Osteoblast (primary cell): ENCODE results near the gene ZNRD2. TPM values are rescaled to one million over a fixed set of nuclear protein-coding genes. Genes with fewer than 3 reads are reported as not detected.

Experiments used
- DNase-seq: peaks from one replicate; pipeline ENCODE4 v3.0.0; 2011; ENCODE audit warnings: low spot score, mixed read lengths; ENCODE audit not compliant: insufficient read length; ENCODE audit errors: missing footprints
- H2AFZ ChIP-seq: 2 replicates; pipeline ENCODE4 v1.6.0; 2011; ENCODE audit warnings: mild to moderate bottlenecking, low read length
- H3K27ac ChIP-seq: 2 replicates; pipeline ENCODE4 v1.5.1; 2011; ENCODE audit warnings: mild to moderate bottlenecking, low read depth, low read length, moderate library complexity
- H3K27me3 ChIP-seq: 2 replicates; pipeline ENCODE4 v1.6.0; 2012; ENCODE audit warnings: mild to moderate bottlenecking, control low read depth, inconsistent platforms, low read length, moderate library complexity; ENCODE audit not compliant: insufficient read depth
- H3K36me3 ChIP-seq: 2 replicates; pipeline ENCODE4 v1.5.1; 2011; ENCODE audit warnings: mild to moderate bottlenecking, low read length, control low read depth, moderate library complexity; ENCODE audit not compliant: insufficient read depth
- H3K4me1 ChIP-seq: 2 replicates; pipeline ENCODE4 v1.5.1; 2011; ENCODE audit warnings: mild to moderate bottlenecking, low read length, control low read depth, moderate library complexity; ENCODE audit not compliant: insufficient read depth
- H3K4me2 ChIP-seq: 2 replicates; pipeline ENCODE4 v1.6.0; 2011; ENCODE audit warnings: mild to moderate bottlenecking, low read length; ENCODE audit not compliant: insufficient read depth
- H3K4me3 ChIP-seq: fragments of 200-600 bp; sonication (generic); 3 replicates; pipeline ENCODE4 v1.5.1; 2012; ENCODE audit warnings: mild to moderate bottlenecking, low read length, inconsistent platforms; ENCODE audit not compliant: insufficient read depth
- H3K79me2 ChIP-seq: 2 replicates; pipeline ENCODE4 v1.6.0; 2012; ENCODE audit warnings: mild to moderate bottlenecking, low read length, control low read depth, inconsistent platforms; ENCODE audit not compliant: insufficient read depth
- H3K9me3 ChIP-seq: 2 replicates; pipeline ENCODE4 v1.5.1; 2011; ENCODE audit warnings: low read depth, low read length, control low read depth
- H4K20me1 ChIP-seq: 2 replicates; pipeline ENCODE4 v1.6.0; 2012; ENCODE audit warnings: mild to moderate bottlenecking, low read length, control low read depth; ENCODE audit not compliant: insufficient read depth
- total RNA-seq: library from RNA; depleted of rRNA; stranded (reverse); fragments of >200 nt; gene quantifications from 2 replicates; pipeline ENCODE4 v1.2.3, GENCODE V29; 2012
- TF ChIP-seq, protein P1 (sequence below): IDR thresholded peaks from 2 replicates; pipeline ENCODE4 v1.5.1; 2011; ENCODE audit warnings: mild to moderate bottlenecking, low read depth, low read length, moderate library complexity; ENCODE audit errors: extremely low read depth

Gene ZNRD2
- total RNA-seq, 1 donor: 42.3 TPM

GRCh38 chr11:65611028-65611757 lies 40.9 kb downstream of the ZNRD2 start:
- no peak overlapping the region for H3K4me3 ChIP-seq
- H4K20me1 ChIP-seq: peaks cover 50% of the 10 kb centered on the region
- no peaks in the 10 kb centered on the region for H3K27me3 ChIP-seq
- TF ChIP-seq, protein P1, sequence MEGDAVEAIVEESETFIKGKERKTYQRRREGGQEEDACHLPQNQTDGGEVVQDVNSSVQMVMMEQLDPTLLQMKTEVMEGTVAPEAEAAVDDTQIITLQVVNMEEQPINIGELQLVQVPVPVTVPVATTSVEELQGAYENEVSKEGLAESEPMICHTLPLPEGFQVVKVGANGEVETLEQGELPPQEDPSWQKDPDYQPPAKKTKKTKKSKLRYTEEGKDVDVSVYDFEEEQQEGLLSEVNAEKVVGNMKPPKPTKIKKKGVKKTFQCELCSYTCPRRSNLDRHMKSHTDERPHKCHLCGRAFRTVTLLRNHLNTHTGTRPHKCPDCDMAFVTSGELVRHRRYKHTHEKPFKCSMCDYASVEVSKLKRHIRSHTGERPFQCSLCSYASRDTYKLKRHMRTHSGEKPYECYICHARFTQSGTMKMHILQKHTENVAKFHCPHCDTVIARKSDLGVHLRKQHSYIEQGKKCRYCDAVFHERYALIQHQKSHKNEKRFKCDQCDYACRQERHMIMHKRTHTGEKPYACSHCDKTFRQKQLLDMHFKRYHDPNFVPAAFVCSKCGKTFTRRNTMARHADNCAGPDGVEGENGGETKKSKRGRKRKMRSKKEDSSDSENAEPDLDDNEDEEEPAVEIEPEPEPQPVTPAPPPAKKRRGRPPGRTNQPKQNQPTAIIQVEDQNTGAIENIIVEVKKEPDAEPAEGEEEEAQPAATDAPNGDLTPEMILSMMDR: no peak
- H2AFZ ChIP-seq: no peak overlapping the region
- peaks cover 33% of the 10 kb centered on the region for H3K4me1 ChIP-seq
- H3K4me2 ChIP-seq: no peak overlapping the region
- H3K36me3 ChIP-seq: peaks cover 13% of the 10 kb centered on the region
- H3K79me2 ChIP-seq: peaks cover 72% of the 10 kb centered on the region
- no peak overlapping the region for H3K27ac ChIP-seq
- no peaks in the 10 kb centered on the region for H3K9me3 ChIP-seq
- no peak for DNase-seq

DNA sequence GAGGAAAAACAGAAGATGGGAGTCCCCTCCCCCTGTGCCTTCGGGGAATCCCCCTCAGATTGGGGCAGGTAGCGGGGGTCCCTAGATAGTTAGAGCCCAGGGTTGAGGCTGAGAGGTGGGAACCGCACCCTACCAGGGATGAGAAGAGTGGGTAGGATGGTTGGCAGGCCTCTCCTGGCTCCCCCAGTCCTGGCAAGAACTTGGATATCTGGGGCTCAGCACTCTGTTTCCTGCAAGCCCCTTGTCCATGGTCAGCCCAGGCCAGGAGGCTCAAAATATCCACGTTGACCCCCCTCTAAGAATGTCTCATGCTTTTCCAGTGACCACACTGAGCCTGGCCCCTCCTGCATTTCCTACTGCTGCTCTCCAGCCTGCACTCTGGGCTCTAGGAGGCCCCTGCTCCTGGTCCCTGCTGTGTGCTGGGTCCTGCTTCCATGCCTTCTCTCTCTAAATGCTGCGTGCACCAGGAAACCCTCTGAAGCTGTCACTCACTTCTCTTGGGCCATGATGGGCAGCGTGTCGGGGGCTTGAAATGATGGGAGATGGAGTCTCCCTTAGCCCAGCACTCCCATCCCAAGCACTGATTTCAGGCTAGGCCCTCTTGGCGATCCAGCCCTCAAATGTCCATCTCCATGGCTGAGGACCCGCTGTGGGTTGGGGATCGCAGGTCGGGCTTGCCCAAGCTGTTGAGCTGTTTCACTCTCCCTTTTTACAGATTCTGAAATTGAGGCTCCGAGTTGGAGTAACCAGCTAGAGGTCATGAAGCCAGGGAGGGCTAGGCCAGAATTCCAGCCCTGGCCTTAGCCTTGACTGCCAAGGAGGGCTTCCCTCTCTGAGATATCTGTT lies 41.7 kb downstream of the ZNRD2 start:
- H3K9me3 ChIP-seq: no peaks in the 10 kb centered on the region
- H4K20me1 ChIP-seq: peaks cover 58% of the 10 kb centered on the region
- H3K27ac ChIP-seq: no peak overlapping the region
- peak overlapping the region; percentile 93 for H3K4me3 ChIP-seq
- H3K36me3 ChIP-seq: peaks cover 14% of the 10 kb centered on the region
- H3K79me2 ChIP-seq: peaks cover 79% of the 10 kb centered on the region
- H3K4me2 ChIP-seq: peak overlapping the region; percentile 94
- no peaks in the 10 kb centered on the region for H3K27me3 ChIP-seq
- TF ChIP-seq, protein P1: no peak
- no peak overlapping the region for H2AFZ ChIP-seq
- DNase-seq: no peak
- H3K4me1 ChIP-seq: peaks cover 40% of the 10 kb centered on the region

DNA sequence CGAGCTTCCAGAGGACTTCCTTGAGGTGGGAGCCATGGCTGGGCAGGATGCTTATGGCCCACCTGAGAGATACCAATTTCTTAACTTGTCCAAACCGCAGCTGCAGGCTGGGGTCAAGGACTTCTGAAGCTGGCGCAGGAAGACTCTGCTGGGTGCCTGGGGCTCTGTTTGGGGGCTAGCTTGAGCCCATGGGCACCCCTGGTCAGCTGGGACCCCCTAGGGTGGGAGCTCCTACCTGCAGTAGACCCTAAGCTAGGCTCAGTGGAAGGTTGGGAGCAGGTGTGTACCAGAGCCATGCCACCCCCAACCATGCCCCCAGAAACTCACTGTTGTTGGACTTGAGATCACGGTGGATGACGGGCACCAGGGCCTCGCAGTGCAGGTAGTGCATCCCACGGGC lies 42.4 kb downstream of the ZNRD2 start:
- Histone ChIP-seq H3K79me2 (peaks cover 87% of the 10 kb centered on the region), H4K20me1 (peaks cover 61% of the 10 kb centered on the region), H3K4me3 (peak overlapping the region; percentile 93), H3K27me3 (no peaks in the 10 kb centered on the region), H3K27ac (no peak overlapping the region), H3K4me1 (peaks cover 37% of the 10 kb centered on the region), H3K4me2 (peak overlapping the region; percentile 94), H3K9me3 (no peaks in the 10 kb centered on the region), H2AFZ (no peak overlapping the region), H3K36me3 (peaks cover 18% of the 10 kb centered on the region)
- TF ChIP-seq, protein P1: no peak
- DNase-seq: no peak
